ENCODE measurements around the gene KLHL17.

KLHL17 gene

DNA sequence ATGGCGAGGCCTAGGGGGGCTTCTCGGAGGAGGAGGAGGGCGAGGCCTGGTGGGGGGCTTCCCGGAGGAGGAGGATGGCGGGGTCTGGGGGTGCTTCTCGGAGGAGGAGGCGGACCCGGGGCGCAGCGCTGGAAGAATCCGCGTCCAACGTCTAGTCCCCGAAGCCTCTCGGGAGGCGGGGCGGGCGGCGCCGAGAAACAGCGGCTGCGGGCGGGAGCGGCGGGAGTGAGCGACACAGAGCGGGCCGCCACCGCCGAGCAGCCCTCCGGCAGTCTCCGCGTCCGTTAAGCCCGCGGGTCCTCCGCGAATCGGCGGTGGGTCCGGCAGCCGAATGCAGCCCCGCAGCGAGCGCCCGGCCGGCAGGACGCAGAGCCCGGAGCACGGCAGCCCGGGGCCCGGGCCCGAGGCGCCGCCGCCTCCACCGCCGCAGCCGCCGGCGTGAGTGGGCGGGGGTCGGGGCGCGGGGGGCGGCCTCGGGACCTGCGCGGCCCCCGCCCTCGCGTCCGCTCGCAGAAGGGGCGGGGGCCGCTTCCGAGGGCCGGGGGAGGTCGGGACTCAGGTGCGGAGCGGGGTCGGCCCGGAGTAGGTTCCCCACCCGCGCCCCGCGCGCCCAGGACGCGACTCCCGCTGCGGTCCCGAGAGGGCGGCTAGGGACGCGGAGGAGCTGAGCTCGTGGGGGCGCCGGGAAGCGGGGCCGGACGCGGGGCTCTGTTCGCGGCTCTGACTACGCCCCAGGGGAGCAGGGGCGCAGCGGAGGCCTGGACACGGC, at the start of gene KLHL17:
TSS of gene KLHL17 (plus strand) at position 222 of the 769 bp plus-strand sequence. CDS start at position 332, 110 bp downstream.
- DNase-seq (ENCODE audit: extremely low read depth in 1 of 2, low read depth in 1 of 2) = peak; percentile 30 to 71

DNA sequence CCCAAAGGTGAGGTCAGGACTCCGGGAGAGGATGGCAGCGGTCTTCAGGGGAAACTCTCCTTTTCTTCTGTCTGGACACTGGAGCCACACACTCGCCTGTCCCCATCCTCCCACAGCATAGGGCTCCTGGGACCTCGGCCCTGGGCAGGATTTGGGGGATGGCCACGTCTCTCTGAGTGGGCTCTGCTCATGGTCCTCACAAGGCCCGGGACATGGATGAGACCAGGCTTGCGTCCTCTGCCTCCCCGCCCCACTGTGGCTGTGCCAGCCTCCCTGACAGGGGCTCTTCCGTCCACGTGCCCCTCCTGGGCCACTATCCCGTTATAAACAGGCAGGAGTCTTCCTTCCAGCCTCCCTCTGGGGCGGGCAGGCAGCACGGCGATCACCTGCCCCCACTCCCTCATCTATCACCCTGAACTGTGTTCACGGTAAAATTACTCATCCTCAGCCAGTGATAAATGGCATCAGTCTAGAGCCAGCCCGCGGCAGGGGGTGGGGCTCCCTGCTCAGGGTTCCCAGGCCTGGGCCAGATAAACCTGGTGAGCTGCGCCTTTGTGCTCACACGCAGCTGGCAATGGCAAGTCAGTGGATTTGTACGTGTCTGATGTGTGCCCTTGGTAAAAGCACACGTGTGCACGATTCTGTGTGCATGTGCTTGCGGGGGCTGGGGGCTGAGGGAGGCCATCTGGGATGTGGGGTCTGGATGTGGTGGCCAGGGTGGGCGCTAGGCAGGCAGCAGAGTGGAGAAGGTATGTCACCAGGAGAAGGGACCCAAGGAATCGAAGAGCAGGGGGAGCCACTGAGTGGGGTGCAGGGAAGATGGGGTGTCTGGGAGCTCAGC, 49.3 kb upstream of the KLHL17 start:
- DNase-seq (ENCODE audit: extremely low read depth in 1 of 2, low read depth in 1 of 2) = no peak

DNA sequence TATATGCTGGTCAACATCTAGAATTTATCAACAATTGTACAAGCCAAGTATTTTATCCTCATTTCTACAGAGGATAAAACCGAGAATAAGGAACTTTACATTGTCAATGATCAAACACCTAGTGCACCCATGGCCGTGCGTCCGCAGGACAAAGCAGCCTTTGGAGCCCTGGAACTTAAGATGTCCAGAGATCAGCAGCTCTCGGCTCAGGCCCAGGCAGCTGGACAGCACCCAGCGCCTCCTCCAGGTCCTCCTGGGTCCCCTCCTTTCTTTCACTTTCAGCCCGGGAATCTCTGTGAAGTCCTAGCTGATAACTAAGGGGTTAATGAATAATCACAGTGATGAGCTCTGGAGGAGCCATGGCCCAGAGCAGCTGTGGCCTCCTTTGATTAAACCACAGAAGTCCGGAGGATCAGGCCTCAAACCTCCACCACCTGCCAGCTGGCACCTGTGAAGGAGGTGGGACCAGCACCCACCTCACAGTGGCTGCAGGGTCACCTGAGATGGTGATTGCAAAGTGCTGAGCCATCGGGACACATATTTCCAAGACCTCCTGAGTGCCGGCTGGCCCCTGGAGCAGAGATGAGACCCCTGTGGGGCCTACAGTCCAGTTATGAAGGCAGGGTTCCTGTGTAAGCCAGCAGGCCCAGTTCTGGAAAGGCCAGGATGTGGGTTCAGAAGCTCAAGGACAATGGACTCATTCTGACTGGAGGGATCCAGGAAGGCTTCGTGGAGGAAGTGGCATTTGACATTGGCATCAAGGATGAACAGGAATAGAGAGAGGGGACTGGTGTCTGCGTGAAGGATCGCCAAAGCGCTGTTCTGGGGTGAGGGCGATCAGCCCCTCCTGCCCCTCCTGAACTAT, 48.3 kb upstream of the KLHL17 start:
- DNase-seq (ENCODE audit: extremely low read depth in 1 of 2, low read depth in 1 of 2) = no peak

DNA sequence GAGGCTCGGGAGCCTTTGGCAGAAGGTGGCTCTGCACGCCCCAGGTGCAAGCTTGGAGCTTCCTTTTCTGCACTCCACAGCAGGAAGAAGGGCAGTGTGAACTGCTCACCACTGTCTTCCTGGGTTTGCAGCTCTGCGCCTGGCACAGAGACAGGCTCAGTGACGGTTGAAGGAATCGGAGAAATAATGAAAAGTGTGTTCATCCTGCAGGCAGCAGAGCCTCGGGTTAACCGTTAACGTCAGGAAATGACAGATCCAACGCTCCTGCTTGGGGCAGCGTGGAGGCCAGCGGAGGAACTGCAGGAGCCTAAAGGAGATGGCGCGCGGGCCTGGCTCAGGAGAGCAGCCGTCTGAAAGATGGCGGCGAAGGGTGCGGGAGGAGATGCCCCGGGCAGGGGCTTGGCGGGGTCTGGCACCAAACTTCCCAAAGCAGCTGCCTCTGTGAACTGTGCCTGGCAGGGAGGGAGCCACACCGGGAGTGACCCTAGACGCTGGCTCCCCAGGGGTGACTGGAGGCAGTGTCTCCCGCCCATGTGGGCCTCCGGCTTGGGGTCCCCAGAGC, 47.6 kb upstream of the KLHL17 start:
- no peak for DNase-seq (ENCODE audit: extremely low read depth in 1 of 2, low read depth in 1 of 2)

DNA sequence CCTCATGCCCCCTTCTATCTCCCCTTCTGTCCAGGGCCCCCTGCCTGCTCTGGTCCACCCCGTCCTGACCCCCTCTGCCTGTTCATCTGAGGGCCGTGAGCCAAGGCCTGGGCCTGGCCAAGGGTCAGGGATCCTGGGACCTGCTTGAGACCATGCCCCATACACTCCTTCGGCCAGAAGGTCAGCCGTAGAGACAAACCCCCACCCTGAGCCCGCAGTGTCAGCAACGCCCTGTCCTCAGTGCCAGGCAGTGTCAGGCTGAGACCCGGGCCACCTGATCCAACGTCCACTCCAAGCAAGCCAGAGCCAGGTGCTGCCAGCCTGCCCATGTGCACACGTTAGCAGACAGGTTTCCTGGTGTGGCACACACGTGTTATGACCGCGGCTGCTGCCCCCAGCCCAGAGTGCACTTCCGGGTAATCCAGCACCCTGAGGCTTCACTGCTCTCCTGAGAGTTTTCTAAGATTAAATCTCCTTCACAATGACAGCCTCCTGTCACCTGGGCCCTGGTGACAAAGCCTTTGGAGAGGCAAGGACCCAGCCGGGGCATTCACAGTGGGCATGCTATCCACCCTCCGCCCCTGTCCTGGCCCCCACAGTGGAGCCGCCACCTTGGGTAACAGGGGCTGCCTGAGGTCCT, 46.8 kb upstream of the KLHL17 start:
- DNase-seq (ENCODE audit: extremely low read depth in 1 of 2, low read depth in 1 of 2) = no peak

DNA sequence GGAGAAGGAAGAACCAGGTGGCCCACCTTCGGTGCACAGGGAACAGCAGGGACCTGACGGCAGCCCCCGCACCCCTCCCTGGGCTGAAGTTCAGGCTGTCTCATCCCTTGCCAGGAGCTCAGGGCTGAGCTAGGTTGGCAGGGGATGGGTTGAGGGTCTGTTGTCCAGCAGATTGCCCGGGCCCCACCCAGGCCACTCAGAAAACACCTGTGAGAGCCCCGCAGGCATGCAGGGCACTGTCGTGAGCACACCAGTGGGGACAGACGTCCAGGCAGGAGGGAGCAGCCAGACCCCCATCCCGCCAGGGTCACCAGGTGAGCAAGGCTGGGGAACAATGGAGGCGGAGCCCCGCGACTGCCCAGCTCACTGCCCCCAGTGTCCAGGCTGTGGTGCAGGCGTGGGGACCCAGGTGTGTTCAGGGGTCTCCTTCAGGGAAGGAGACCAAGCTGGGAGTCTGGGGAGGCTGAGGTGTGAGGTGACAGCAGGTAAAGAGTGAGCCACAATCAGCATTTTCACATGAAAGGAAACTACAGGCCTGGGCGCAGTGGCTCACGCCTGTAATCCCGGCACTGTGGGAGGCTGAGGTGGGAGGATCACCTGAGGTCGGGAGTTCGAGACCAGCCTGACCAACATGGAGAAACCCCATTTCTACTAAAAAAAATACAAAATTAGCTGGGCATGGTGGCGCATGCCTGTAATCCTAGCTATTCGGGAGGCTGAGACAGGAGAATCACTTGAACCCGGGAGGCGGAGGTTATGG, 46.1 kb upstream of the KLHL17 start:
- DNase-seq (ENCODE audit: extremely low read depth in 1 of 2, low read depth in 1 of 2) = no peak

DNA sequence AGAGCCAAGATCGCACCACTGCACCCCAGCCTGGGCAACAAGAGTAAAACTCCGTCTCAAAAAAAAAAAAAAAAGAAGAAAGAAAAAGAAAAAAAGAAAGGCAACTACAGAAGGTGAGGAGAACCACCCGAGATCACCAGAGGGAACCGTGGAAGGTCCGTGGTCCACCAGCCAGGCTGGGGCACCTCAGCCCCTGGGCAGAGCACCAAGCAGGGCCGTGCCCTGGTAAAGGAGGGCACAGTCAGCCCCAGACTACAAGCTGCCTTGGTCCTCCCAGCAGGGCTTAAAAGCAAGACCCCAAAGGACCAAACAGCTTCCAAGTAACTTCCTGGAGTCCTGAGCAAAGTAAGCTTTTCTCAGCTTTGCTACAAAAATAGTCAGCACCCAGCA, 45.5 kb upstream of the KLHL17 start:
- no peak for DNase-seq (ENCODE audit: extremely low read depth in 1 of 2, low read depth in 1 of 2)

DNA sequence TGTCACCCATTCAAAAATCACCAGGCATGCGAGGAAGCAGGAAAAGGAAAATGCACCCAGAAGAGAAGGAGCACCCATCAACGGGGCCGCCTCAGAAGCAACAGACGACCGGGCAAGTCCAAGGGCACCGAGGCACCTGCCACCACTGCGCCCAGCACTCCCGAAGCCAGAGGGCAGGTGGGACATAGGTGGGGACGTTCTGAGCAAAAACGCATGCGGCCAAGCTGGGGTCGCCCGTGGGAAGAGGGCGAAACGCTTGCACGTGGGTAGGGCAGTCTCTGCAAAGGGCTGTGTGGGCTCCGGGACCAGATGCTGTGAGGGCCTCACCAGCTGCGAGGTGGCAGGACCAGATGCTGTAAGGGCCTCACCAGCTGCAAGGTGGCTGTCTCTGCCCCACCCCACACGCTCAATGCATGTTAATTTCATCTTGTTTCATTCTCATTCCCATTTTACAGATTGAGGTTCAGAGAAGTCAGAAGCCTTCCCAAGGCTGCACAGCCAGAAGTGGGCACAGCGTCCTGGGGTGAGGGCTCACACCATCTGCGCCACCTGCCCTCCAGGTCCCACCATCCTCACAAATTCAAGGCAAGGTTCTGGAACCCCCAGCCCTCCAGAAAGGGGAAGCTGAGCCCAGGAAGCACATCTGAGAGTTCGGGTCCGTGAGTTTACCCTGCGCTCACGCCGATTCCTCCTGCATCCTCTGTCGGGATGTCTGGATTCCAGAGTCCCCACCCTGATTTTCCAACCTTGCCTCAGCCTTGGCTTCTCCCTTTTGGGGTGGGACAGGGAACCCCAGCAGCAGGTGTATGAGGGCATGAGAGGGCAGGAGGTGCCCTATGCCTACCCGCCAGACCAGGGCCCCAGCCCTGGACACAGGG, 44.9 kb upstream of the KLHL17 start:
- DNase-seq (ENCODE audit: extremely low read depth in 1 of 2, low read depth in 1 of 2) = no peak

DNA sequence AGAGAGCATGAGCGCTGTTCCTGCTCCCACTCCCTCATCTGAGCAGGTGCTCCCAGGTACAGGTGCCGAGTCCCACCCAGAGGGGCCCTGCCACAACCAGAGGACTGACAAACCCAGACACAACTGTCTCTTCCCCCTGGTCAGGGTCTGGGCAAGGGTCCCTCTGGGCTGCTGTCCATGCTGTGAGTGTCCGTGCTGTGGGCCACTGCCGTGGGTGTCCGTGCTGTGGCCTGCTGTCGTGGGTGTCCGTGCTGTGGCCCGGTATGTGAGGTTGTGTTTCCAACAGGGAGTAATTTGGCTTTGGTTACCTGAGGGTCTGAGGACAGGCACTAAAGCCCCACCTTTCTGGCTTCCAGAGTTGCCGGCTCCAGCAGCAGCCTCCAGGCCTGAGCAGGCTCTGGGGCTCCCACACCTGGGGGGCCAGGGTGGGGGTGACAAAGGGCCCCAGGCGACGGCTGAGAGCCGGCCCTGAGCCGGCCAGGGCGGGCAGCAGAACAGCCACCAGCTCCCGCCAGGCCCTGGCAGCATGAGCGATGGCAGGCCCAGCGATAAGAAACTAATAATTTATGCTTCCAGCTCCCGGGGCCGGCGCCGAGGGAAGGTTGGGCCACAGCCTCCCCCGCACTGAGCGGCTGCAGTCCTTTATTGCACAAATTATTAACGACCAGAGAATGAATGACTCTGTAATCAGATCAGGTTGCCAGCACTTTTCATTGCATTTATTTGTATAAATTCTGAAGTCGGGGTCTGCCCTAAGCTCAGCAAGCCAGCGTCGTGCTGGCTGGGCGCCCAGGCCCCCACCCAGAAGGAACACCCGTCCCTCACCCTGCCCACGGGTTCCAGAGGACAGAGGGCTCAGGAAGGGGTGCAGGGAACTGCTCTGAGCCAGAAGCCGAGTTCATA, 44.0 kb upstream of the KLHL17 start:
- no peak for DNase-seq (ENCODE audit: extremely low read depth in 1 of 2, low read depth in 1 of 2)

DNA sequence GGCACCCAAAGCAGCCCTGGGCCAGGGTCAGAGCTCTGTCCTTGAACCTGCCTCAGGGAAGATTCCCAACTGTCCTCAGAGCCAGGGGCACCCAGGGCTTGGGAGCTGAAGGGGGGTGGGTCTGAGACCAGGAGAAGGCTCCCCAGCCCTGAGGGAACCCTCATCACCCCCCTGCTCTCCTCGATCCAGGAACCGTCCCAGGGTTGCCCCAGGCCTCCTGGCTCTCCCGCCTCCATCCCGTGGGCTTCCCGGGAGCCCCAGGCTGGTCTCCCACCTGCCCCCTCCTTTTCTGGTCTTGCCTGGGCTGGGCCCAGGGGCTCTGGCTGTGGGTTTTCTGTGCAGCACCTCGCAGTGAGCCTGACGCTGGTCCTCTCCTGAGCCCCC, 43.3 kb upstream of the KLHL17 start:
- no peak for DNase-seq (ENCODE audit: extremely low read depth in 1 of 2, low read depth in 1 of 2)

DNA sequence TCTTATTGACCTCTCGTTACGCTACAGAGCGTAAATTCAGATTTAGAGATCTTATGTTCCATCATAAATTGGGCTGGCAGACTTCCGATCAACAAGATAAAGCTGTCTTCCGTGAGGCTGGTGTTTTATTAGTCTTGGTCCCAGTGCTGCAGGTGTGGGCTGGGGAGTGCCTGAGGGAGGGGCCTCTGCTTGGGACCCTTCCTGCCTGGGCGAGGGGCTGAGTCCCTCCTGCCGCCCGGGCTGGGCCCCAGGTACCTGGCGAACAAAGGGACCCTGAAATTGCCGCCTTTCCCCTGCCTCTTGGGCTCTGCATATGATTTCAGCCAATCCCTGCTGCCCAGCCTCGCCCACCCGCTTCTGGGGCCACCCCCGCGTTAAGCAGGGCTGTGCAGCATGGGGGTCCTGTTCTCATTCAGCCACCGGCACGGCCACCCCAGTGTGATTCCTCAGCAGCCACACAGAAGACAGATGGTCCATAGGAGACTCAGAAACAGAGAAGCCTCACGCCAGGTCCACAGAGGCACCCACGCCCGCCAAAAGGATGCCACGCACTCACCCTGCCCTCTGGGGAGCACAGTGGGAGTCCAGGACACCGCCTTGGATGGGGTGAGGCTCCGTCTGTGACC, 42.8 kb upstream of the KLHL17 start:
- DNase-seq (ENCODE audit: extremely low read depth in 1 of 2, low read depth in 1 of 2) = no peak

DNA sequence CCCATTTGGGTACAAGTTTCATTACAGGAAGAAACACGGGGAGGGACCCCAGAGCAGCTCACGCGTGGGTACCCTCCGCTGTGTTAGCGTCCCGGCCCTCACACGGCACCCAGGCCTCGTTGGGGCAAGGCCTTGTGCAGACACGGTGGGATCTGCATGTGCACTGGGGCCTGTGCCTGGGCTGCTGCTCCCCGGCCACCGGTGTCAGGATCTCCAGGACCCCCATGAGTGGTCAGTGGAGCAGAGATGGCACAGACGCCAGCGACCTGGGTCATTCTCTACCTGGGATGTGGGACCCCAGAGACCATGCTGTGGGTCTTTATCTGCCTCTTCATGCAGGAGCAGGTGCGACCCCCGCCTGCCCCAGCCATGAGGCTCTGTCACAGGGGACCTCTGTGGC, 42.0 kb upstream of the KLHL17 start:
- no peak for DNase-seq (ENCODE audit: extremely low read depth in 1 of 2, low read depth in 1 of 2)

DNA sequence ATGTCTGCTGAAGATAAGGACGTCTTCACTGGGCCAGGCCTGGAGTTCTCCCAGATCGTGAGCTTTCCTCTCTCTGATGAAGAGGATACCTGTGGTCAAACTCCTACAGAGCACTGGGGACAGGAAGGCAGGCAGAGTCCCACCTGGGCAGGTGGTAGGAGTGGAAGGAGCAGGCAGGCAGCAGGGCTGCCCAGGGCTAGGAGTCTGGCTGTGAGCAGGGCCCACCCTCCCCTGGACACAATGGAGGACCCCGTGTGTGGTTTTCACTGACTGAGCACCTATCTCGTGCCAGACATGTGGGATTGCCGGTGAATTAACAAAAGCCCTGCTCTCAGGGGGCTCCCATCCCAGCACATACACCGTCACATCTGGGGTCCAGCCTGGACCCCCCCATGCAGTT, 41.5 kb upstream of the KLHL17 start:
- no peak for DNase-seq (ENCODE audit: extremely low read depth in 1 of 2, low read depth in 1 of 2)

DNA sequence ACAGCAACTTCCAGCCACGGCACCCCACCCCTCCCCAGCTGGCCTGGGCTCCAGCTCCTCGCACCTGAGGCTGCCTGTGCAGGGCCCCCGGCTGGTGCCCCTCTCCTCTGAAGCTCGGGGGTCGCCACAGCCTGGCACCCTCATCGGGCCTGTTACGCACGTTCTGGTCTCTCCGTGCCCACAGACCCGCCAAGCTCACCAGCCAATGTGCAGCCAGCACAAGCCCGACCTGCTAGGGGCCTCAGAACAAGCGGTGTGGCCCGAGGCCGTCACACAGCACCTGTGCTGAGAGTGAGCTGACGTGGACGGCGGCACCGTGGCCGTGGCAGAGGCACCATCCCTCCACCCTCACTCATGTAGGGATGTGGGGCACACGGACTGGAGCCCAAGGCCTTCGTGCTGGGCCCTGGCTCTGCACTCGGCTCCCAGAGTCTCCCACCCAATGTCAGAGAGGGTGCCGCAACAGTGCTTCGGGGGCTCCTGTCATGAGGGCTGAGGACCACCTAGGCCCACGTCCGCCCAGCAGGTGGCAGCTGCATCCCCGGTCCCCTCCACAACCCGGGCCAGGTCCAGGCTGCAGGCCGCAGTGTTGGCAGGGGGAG, 41.0 kb upstream of the KLHL17 start:
- no peak for DNase-seq (ENCODE audit: extremely low read depth in 1 of 2, low read depth in 1 of 2)

DNA sequence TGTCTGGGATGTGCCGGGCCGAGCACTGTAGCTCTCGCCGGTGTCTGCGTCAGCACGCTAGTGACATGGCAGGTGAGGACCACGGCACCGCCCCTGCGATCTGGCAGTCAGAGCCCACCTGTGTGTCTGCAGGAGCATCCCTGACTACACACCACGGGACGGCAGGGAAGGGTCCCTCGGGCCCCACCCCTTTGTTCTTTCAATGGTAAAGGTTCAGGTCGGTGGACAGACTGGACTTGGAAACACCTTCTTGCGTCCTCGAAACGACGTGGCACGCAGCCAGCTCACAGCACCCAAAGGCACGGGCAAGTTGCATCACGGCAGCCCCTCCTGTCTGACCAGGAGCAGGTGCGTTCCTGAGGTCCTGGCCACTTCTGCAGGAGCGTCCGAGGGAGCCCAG, 40.4 kb upstream of the KLHL17 start:
- DNase-seq (ENCODE audit: extremely low read depth in 1 of 2, low read depth in 1 of 2) = no peak

DNA sequence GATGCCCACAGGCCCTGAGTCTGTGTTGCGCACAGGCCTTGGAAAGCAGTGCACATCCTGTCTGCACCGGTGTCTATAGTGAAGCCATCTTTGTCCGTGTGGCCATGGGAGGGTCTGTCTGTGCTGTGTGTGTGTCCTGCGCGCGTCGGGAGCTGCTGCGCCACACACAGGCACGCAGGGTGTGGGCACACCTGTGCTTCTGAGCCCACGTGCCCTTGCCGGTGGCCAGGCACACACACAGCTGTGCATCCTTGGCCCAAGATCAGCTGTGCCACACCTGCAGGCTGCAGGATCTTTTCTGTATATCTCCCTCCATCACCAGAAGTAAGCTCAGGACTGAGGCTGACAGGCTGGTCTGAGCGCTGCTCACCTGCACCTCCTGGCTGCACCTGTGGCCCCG, 39.9 kb upstream of the KLHL17 start:
- DNase-seq (ENCODE audit: extremely low read depth in 1 of 2, low read depth in 1 of 2) = no peak

Data from activated CD8-positive, alpha-beta memory T cell treated with anti-CD3 and anti-CD28 coated beads for 1 hour (primary cell).